NB4 (cell line): ENCODE results near the gene MICAL2.

ENCODE experiments used
- CTCF ChIP-seq: IDR thresholded peaks from one replicate; pipeline ENCODE4 v1.5.1; 2012; ENCODE audit warnings: low read depth, low read length
- MYC ChIP-seq: IDR thresholded peaks from 2 replicates; pipeline ENCODE4 v1.6.1; 2011; ENCODE audit warnings: low read depth, low read length
- POLR2A ChIP-seq: IDR thresholded peaks from 2 replicates; pipeline ENCODE4 v1.6.1; 2011; ENCODE audit warnings: mild to moderate bottlenecking; ENCODE audit not compliant: insufficient read length; ENCODE audit errors: extremely low read depth
- TF ChIP-seq, protein P1 (sequence below): IDR thresholded peaks from 2 replicates; pipeline ENCODE4 v1.6.1; 2011; ENCODE audit warnings: low read depth, low read length

- TF ChIP-seq CTCF (no peak), POLR2A (no peak), MYC (no peak)
- TF ChIP-seq, protein P1, sequence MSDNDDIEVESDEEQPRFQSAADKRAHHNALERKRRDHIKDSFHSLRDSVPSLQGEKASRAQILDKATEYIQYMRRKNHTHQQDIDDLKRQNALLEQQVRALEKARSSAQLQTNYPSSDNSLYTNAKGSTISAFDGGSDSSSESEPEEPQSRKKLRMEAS: no peak
These were observed 183.1 kb downstream of the MICAL2 start for GRCh38 chr11:12293486-12293885.
